Measurements from ENCODE around the gene EPS8L2.
"Not testable (repeated sequence)": the region's sequence is repeated elsewhere in the genome, so short reads cannot be mapped to it uniquely, and the experiment has no call there.

Gene EPS8L2

DNA sequence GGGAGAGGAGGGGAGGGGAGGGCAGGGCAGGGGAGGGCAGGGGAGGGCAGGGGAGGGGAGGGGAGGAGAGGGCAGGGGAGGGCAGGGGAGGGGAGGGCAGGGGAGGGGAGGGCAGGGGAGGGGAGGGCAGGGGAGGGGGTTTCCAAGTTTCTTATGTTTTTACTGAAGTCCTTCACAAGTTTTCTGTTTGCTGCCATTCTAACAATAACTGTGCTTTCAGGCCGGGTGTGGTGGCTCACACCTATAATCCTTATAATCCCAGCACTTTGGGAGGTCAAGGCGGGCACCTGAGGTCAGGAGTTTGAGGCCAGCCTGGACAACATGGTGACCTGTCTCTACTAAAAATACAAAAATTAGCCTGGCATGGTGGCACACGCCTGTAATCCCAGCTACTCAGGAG lies 15.8 kb upstream of the EPS8L2 start:
- not testable (repeated sequence) for DNase-seq (ENCODE audit: low read depth in 2 of 2)

DNA sequence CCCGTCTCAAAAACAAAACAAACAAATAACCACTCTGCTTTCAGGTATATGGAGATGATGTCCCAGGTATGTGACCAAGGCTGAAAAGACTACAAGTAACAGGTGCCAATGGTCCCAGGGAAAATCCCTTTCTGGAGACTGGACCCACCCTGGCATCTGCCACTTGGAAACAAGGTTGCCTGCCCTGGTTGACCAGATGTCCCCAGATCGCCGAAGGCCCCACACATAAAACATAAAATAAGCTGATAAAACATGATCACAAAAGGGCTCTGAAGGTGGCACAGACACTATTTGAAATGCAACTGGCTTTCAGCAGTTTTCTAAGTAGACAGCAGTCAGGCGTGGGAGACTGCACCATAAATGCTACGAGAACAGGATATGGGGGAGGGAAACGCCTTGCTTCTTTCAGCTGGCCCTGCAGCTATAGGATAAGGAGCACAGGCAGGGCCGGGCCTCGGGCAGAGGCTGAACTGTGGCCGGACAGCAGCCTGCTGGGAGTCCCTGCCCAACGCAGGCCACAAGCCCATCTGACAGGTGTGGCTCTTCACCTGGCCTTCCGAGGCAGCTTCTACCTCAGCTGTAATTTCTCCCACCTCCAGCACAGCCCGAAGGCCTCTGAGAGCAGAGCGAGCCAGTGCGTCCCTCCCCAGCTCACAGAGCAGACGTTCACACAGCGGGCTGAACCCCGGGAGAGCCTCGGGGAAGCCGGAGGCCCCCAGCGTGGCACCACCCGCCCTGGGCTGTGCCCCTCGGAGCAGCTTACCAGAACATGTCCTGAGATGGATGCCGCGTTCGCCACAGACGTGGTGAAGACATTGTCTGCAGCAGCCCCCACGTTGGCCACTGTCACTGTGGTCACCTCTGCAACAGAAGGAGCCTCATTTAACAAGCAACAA lies 15.0 kb upstream of the EPS8L2 start:
- DNase-seq (ENCODE audit: low read depth in 2 of 2) = no peak

DNA sequence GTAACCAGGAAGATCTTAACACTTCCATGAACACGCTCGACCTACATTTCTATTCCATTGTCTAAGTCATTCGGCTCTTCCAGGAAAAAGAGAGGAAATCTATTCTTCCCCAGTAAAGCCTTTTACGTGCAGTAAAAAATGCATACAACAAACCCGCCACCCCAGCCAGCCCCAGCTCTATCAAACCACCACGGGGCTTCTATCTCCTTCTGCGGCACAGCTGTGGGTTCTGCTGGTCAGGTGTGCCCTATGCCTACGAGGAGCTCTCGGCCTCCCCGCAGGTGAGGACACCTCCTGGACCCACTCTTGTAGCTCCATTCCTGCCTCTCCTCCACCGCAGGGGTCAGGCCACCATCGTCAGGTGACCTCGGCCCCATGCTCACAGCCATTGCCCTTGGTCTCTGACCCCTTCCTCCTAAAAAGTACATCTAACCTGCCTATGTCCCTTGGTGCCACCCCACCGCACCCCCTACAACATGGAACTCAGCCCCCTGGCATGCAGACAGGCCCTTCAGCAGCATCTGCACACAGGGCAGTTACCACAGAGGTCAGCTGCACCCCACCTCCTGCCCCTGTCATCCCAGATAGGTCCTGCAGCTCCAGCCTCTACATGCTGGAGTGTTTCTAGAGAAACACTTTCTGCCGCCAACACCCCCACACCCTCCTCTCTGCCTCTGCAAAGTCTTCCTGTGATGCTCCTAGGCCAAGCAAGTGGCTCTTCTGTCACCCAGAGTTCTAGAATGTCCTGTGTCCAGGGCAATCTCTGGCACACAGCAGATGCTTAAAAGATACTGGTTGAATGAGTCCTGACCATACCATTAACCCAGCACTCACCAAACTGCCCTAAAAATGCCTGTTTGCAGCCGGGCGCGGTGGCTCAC lies 14.1 kb upstream of the EPS8L2 start:
- DNase-seq (ENCODE audit: low read depth in 2 of 2) = no peak

DNA sequence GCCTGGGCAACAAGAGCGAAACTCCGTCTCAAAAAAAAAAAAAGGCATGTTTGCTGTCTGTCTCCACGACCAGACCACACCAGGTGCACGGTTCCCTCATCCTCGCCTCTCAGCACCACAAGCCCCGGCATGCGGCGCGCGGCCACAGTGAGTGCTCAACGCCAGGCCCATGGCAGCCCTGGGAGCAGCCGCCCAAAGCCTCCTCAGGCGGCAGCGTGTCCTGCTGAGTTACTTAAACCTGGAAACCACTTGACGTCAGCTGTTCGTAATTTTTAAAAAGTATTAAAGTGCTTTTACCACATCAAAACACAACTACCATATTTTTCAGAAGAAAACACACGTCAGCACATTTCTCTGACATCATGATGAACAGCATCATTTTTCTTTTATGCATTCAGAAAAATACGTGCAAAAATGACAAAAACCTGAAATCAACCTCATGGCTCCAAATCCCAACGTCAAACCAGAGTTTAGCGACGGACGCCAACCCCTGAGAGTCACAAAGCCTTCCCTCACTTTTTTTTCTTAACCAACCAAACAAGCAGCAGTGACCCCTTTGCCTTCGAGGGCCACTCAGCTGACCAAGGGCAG lies 13.1 kb upstream of the EPS8L2 start:
- DNase-seq (ENCODE audit: low read depth in 2 of 2) = no peak

DNA sequence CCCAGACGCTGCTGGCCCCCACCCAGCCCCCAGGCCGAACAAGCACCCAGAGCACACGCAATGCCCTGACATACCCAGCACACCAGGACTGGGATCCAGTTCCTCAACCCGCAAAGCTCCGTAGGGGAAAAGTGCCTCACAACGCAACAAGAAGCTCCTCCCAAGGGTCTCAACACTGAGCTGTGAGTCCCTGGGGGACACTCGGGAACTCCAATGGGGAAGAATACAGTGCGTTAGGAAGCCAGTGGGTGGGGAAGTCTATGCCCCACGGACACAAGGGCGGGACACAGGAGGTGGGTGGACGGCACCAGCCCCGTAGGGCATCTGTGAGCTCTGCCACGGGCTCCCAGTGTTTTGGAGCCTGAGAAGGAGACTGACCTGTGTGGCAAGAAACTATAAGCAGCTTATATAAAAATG lies 12.6 kb upstream of the EPS8L2 start:
- no peak for DNase-seq (ENCODE audit: low read depth in 2 of 2)

DNA sequence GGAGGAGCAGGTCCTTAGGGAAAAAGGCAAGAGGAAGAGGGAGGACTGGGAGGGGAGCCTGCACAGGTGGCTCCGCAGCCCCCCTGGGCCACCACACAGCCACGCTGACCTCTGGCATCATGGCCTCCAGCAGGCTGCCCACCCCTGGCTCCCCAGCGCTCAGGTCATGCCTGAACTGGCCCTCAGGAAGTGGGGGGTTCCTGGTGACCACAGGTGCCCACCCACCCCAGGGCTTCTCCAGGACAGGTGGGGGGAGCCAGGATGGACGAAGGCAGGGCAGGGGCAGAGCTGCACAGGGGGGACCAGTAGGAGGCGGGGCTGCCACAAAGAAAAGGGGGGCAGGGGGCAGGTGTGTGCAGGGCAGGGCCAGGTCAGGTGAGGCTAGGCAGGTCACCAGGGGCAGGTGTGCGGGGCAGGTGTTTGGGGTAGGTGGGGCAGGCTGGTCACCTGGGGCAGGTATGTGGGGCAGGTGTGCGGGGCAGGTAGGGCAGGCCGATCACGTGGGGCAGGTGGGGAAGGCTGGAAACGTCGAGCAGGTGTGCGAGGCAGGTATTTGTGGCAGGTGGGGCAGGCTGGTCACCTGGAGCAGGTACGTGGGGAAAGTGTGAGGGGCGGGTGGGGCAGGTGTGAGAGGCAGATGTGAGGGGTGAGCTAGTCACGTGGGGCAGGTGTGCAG lies 12.0 kb upstream of the EPS8L2 start:
- no peak for DNase-seq (ENCODE audit: low read depth in 2 of 2)

DNA sequence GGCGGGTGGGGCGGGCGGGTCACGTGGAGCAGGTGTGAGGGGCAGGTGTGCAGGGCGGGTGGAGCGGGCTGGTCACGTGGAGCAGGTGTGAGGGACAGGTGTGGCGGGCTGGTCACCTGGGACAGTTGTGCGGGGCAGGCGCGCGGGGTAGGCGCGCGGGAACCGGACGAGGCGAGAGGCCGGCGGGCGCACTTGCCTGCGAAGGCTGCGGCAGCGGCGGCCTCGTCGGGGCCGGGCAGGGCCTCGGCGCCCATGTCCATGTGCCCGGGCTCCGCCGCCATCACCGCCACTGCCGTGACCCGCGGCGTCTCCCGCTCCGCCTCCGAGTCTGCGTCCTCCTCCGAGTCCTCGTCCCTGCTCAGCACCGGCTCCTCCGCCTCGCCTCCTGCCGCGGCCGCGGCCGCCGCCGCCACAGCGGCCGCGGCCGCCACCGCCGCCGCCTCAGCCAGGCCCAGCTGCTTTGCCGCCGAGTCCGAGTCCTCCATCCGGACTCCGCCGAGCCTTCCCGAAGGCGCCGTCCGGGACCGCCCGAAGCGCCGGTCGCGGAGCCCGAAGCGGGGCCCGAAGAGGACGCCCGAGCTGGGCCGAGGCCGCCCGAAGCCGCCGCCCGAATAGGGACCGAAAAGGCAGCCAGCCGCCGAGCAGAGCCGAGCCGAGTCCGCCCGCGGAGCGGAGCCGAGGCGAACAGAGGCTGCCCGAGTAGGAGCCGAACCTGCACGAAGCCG lies 11.3 kb upstream of the EPS8L2 start, which contains the start of gene DEAF1:
Gene DEAF1, minus strand, starts transcription at position 660 of the 725 bp plus-strand sequence. Its CDS starts 175 bp downstream, at position 485.
- DNase-seq (ENCODE audit: low read depth in 2 of 2) = peak; percentile 95 to 97

DNA sequence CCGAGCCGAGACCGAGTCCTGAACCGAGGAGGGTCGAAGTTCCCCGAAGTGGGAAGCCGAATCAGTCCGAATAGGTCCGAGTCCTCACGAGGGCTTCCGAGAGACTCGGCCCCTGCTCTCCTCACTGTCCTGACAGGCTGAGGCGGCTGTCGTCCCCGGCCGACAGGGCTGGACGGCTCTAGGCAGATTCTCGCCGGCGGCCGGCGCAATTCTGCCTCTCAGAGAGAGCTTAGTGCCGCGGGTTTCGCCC lies 10.8 kb upstream of the EPS8L2 start:
- no peak for DNase-seq (ENCODE audit: low read depth in 2 of 2)

DNA sequence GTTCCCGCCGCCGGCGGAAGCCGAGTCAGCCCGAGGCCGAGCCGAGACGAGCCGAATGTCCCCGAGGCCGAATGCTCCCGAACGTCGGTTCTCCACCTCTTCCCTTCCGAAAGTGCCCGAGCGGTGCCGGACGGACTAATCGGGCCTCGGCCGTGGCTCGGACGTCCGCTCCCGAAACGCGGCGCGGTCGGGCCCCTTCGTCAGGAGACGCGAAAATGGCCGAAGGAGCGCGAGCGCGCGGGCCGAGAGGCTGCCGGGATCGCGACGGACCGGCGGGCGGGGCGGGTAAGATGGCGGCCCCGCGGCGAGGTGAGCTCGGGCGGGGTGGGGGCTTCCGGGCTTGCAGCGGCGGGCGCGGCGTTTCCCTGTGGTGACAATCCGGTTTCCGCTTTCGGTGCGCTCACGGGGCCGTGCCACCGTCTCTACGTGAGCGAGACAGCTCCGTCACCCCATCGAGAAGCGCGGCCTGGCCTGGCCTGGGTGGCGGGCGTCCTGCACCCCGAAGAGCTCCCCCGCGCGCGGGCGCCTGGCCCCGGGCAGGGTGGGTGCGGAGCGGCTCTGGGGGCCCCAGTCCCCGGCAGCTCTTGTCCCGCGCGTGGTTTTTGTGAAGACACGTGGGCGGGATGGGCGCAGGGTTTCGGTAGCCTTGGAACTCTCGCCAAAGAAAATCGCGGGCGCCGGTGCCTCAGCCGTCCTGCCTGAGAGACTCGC lies 10.3 kb upstream of the EPS8L2 start, which contains the start of gene TMEM80:
Gene TMEM80, plus strand, starts transcription at position 279 of the 711 bp plus-strand sequence. Its CDS starts 12 bp downstream, at position 291.
- peak; percentile 84 to 87 for DNase-seq (ENCODE audit: low read depth in 2 of 2)

DNA sequence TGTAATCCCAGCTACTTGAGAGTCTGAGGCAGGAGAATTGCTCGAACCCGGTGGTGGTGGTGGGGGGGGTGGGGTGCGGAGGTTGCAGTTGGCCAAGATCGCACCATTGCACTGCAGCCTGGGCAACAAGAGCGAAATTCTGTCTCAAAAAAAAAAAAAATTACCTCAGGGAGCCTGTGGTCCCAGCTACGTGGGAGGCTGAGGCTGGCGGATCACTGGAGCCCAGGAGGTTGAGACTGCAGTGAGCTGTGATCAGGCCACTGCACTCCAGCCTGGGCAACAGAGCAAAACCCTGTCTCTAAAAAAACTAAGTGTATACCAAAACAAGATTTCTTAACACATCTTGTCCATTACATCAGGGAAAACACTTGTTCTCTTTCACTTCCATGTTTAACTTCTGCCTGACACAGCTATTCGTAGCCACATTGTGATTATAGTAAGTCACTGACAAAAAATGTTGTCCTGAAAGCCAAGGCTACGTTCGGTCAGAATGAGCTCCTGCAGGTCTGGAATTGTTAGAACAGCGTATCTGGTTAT lies 9.0 kb upstream of the EPS8L2 start:
- no peak for DNase-seq (ENCODE audit: low read depth in 2 of 2)

DNA sequence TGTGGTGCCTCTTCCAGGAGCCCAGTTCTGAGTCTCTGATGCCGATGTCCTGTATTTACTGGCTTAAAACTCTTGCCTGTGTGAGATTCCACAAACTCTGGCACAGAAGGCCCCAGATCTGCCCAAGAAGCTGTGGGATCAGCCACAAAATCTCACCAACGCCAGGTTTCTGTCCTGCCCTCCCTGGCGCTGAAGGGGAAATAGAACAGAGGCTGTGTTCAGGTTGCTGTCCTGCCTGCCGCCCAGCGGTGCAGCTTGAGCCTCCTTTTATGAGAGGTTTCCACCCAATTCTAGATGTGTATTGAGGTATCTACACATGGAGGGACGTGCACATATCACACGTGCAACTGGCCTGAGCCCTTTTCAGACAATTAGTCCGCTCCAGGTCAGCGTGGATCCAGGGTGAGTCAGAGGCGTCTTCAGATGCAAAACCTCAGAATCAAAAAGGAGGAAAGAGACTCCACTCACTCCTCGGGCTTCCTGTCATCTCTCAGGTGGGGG lies 8.2 kb upstream of the EPS8L2 start:
- DNase-seq (ENCODE audit: low read depth in 2 of 2) = no peak

DNA sequence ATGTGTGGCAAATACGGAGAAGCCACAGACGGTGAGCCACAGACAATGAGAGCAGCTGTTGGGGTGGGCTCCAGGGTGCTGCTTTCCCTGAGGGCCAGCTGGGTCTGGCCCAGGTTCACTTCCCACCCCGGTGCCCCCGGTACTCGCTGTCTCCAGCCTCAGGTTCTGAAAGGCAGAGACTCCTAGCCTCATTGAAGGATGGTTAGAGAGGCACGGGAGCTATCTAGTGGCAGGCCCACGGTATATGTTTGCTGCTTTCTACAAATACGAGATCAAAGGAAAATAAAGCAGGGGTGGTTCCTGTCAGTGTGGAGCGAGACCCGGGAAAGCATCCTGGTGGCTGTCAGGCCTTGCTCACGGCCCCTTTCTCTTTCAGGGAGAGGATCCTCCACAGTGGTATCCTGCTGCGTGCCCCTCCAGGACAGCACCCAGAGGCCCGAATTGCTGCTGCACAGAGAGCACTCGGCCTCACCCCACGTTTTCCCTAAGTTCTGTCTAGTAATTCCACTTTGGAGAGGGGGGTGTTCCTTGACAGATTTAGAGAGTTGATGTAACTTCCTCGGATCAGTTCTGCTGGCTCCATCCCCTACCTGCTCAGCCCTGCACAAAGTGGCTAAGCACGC lies 7.4 kb upstream of the EPS8L2 start:
- no peak for DNase-seq (ENCODE audit: low read depth in 2 of 2)

DNA sequence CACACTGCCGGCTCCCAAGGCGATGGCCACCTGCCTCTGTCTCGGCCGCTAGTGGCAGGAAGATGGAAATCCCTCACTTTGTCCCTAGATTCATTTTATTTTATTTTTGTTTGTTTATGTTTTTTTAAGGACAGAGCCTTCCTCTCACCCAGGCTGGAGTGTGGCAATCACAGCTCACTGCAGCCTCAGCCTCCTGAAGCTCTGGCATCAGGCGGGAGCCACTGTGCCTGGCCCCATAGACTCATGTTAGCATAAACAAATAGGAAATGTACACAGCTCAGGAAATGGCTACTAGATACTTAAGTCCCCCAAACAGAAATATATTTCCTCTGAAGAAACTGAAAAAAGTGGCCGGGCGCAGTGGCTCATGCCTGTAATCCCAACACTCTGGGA lies 6.9 kb upstream of the EPS8L2 start:
- no peak for DNase-seq (ENCODE audit: low read depth in 2 of 2)

DNA sequence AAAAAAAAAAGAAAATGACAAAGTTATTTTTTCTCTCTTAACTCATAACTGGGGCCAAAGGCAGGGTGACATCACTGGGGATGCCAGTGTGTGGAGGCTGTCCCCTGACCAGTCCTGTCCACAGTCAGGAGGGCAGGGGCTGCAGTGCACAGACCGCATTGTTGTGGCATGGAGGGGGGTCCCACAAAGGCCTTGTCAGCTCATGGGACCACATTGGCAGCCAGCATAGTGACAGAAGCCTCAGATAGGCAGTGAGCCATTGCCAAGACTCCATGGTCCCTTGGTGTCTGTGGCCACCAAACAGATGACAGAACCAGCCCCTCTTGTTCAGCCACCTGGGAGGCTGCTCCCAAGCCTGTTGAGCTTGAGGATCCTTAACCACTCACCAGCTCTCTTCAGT lies 6.3 kb upstream of the EPS8L2 start:
- DNase-seq (ENCODE audit: low read depth in 2 of 2) = no peak

DNA sequence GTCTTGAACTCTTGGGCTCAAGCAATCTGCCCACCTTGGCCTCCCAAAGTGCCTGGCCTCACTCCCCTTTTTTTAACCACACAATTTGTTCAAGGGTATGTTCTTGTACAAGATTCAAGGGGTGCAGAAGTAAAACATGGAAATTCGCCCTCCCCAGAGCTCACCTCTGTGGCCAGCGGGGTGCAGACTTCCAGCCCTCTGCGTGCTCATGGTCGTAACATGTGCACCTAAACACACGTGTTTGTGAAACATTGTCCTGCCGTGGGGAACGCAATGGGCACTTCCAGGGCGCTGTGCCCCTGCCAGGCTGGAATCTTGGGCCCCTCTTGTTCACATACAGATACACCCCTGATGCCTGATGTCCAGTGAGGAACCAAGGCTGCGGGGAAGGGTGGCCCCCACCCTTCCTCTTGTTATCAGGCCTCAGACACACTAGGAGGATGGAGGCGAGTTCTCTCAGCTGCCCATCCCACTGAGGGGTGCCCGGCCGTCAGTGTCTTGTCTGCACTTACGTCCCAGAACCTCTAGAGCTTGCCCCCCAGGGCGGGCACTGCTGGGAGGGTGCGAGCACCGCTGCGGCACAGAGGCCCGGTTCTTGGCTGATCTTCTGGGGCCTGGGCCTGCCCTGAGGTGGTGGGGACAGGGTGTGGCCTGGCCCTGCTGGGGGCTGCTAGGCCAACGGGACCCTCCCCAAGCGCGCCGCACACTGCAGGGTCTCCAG lies 4.1 kb upstream of the EPS8L2 start:
- DNase-seq (ENCODE audit: low read depth in 2 of 2) = no peak

DNA sequence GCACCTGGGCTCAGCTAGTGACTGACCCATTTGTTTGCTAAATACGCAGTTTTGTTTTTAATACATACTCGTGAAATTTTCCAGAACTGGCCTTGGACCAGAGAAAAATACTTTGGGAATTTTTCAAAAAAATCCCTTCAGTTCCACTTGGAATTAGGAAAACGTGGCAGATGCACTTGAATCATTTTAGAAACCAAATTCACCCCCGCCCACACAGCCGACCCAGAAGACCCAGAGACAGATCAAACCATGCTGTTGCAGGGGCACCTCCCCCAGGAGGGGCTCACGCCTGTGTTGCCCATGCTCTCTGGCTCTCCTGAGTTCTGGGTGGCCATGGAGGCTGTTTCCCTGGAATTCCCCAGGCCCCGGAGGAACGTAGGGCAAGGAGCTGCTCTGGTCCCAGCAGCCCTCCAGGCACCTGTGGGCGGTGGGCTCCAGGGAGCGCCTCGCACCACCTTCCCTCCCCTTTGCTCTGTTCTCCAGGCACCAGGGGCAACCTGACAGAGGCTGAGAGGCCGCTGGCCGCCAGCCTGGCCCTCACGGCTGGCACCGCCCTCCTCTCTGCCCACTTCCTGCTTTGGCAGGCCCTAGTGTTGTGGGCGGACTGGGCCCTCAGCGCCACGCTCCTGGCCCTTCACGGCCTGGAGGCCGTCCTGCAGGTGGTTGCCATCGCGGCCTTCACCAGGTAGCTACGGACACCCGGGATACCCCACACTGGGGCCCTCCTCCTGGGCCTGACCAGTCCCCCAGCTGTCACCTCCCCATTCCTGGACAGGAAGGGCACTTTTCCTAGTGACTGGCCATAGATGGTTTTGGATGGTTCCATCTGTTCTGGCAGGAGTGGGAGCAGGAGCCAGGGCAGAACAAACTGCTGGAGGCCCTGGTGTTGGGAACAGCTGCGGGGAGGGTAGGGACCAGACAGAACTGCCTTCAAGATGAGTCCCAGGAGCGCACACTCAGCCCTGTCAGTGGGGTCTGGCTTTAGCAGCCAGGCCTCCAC lies 3.3 kb upstream of the EPS8L2 start:
- no peak for DNase-seq (ENCODE audit: low read depth in 2 of 2)

DNA sequence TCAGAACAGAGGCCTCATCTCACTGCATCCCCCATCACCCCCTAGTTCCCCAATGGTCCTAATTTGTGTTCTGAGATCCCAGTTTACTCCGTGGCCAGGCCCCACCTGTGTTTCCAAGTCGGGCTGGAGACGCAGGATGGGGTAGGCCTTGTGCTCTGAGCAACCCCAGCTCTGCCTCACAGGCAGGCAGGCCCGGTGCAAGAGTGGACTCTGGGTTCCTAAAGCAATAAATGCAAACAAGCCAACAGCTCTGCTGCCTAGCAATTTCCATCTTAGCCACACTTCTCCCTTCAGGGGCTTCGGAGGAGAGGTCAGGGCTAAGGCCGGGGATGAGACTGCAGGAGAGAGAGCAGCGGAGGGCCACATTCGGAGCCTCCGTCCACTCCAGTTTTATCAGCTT lies 2.5 kb upstream of the EPS8L2 start:
- no peak for DNase-seq (ENCODE audit: low read depth in 2 of 2)

DNA sequence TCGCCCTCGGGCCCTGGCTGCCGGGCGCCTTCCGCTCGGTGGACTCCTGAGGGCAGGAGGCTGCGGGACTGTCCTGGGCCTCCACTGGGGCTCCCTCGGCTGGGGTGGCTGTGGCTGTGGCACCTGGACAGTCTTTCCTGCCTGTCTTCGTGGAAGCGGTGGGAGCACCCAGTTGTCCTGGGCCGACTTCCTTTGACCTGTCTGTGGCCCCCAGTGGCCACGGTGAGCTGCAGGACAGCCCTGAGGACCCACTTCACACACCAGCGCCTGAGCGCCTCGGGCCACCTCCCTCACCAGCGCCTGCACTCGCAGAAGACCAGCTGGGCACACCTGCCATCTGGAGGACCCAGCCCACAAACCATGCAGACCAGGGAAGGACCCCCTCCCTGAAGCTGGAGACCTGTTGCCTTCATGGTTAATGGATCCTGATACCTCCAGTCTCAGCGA lies 1.8 kb upstream of the EPS8L2 start:
- no peak for DNase-seq (ENCODE audit: low read depth in 2 of 2)
